Sigmoid colon (tissue), 4 donors: ENCODE results near the gene ANGPT4.

Source experiments
- EP300 ChIP-seq, 4 donors: sonication (generic); formaldehyde crosslinking; IDR thresholded peaks; one replicate each; pipeline ENCODE4 v1.6.1; 2017; ENCODE audit warnings: antibody characterized with exemption in 4 of 4
- POLR2A ChIP-seq, 2 donors: fragments of 450-650 bp; IDR thresholded peaks; one replicate each; pipeline ENCODE4 v1.6.1; 2016; ENCODE audit warnings: antibody characterized with exemption in 2 of 2, mild to moderate bottlenecking in 2 of 2, moderate library complexity in 2 of 2

GRCh38 chr20:921068-921467 is 4.9 kb upstream of the ANGPT4 start:
- TF ChIP-seq POLR2A (IDR thresholded peaks at IDR 0.05) (no peak), EP300 (IDR thresholded peaks at IDR 0.05) (no peak)
